DOHH2 (cell line): ENCODE results near the gene ZFHX3.

Experiments
- H3F3A ChIP-seq: fragments of 200-600 bp; sonication (generic), shearing (Covaris generic); 2 replicates; pipeline ENCODE4 v1.6.0; 2016; ENCODE audit warnings: antibody characterized with exemption, mild to moderate bottlenecking; ENCODE audit not compliant: control insufficient read depth, insufficient read depth
- H3K27ac ChIP-seq: fragments of 200-600 bp; sonication (generic); 2 replicates; pipeline ENCODE4 v1.5.1; 2014; ENCODE audit warnings: low read depth, mild to moderate bottlenecking, low read length, moderate library complexity
- H3K27me3 ChIP-seq: fragments of 200-600 bp; sonication (generic); 2 replicates; pipeline ENCODE4 v1.6.1; 2014; ENCODE audit warnings: mild to moderate bottlenecking, low read length, mixed read lengths; ENCODE audit not compliant: control insufficient read depth
- H3K36me3 ChIP-seq: fragments of 200-600 bp; sonication (generic); 2 replicates; pipeline ENCODE4 v1.6.1; 2014; ENCODE audit warnings: mild to moderate bottlenecking, low read length, moderate library complexity, mixed read lengths; ENCODE audit not compliant: control insufficient read depth
- H3K4me1 ChIP-seq: fragments of 200-600 bp; sonication (generic); 2 replicates; pipeline ENCODE4 v1.6.1; 2014; ENCODE audit warnings: mild to moderate bottlenecking, low read length, mixed read lengths; ENCODE audit not compliant: control insufficient read depth
- H3K4me2 ChIP-seq: fragments of 200-600 bp; sonication (generic); 2 replicates; pipeline ENCODE4 v1.6.0; 2014; ENCODE audit warnings: mild to moderate bottlenecking, low read length, moderate library complexity
- H3K4me3 ChIP-seq: fragments of 200-600 bp; sonication (generic); 2 replicates; pipeline ENCODE4 v1.5.1; 2014; ENCODE audit warnings: mild to moderate bottlenecking, low read length, mixed read lengths
- H3K79me2 ChIP-seq: fragments of 200-600 bp; sonication (generic); 2 replicates; pipeline ENCODE4 v1.6.1; 2014; ENCODE audit warnings: mild to moderate bottlenecking, low read length, mixed read lengths; ENCODE audit not compliant: control insufficient read depth
- H3K9me2 ChIP-seq: fragments of 200-600 bp; sonication (generic); replicated peaks from 2 replicates; pipeline ENCODE4 v1.6.1; 2014; ENCODE audit warnings: mild to moderate bottlenecking, low read length, mixed read lengths; ENCODE audit not compliant: control insufficient read depth
- H3K9me3 ChIP-seq: fragments of 200-600 bp; sonication (generic); 2 replicates; pipeline ENCODE4 v1.6.1; 2014; ENCODE audit warnings: antibody characterized with exemption, low read length, mixed read lengths; ENCODE audit not compliant: control insufficient read depth, insufficient read depth
- H4K20me1 ChIP-seq: fragments of 200-600 bp; sonication (generic); 2 replicates; pipeline ENCODE4 v1.6.0; 2014; ENCODE audit warnings: low read depth, mild to moderate bottlenecking, antibody characterized with exemption, low read length, moderate library complexity; ENCODE audit not compliant: control insufficient read depth, insufficient read depth
- CTCF ChIP-seq: fragments of 200-600 bp; sonication (generic); IDR thresholded peaks from one replicate; pipeline ENCODE4 v1.5.1; 2014; ENCODE audit warnings: antibody characterized with exemption, mild to moderate bottlenecking, low read depth, low read length; ENCODE audit not compliant: poor library complexity, severe bottlenecking
- EZH2phosphoT487 ChIP-seq: fragments of 200-600 bp; sonication (generic); IDR thresholded peaks from 2 replicates; pipeline ENCODE4 v1.6.1; 2017; ENCODE audit warnings: borderline replicate concordance, mild to moderate bottlenecking, antibody characterized with exemption, low read length, moderate library complexity, mixed read lengths

Gene ZFHX3

GRCh38 chr16:72846594-72846993 lies 201.3 kb downstream of the ZFHX3 start:
- H3K27ac ChIP-seq: no peak overlapping the region
- H3K9me2 ChIP-seq: no peaks in the 10 kb centered on the region
- no peaks in the 10 kb centered on the region for H3K9me3 ChIP-seq
- peaks cover 10% of the 10 kb centered on the region for H3K4me1 ChIP-seq
- no peaks in the 10 kb centered on the region for H3K36me3 ChIP-seq
- H4K20me1 ChIP-seq: 0 out of 2 replicates have a peak, but pooled peaks cover 4% of the 10 kb centered on the region
- H3K4me3 ChIP-seq: no peak overlapping the region
- no peaks in the 10 kb centered on the region for H3K27me3 ChIP-seq
- TF ChIP-seq EZH2phosphoT487: no peak
- no peak for TF ChIP-seq CTCF
- no peaks in the 10 kb centered on the region for H3K79me2 ChIP-seq
- H3F3A ChIP-seq: no peaks in the 10 kb centered on the region
- H3K4me2 ChIP-seq: no peak overlapping the region

DNA sequence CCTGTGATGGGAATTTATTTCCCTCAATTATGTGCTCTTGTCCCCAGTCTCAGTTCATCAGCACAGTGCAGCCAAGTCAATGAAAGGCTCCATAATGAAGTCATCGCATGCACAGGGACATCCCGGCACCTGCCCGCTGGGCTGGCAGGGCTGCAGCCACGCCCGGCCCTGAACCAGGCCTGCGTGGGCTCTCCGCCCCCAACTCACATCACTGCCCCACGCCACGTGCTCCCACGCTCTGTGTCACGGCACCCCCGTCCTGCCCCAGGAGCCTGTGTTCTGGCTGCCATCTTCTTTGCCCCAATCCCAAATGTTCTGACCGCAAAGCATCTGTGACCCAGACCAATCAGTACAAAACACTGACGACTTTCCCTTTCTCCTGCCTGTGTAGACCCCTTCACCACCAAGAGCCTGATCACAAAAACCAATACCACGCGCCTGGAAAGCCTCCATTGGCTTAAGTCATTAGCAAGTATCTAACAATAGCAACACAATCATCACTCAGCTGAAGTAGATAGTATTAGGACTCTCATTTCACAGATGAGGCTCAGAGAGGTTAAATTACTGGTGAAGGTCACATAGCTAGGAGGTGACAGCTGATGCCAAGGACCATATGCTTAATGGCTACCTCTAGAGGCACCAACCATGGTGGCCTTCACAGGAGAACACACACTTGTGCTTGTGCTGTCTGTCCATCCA lies 202.5 kb downstream of the ZFHX3 start:
- Histone ChIP-seq H3K9me2 (no peaks in the 10 kb centered on the region), H3K36me3 (no peaks in the 10 kb centered on the region), H3K4me2 (no peak overlapping the region), H3K9me3 (no peaks in the 10 kb centered on the region), H3K4me1 (peaks cover 10% of the 10 kb centered on the region), H3K4me3 (no peak overlapping the region), H4K20me1 (0 out of 2 replicates have a peak, but pooled peaks cover 4% of the 10 kb centered on the region), H3K79me2 (no peaks in the 10 kb centered on the region), H3F3A (no peaks in the 10 kb centered on the region), H3K27me3 (no peaks in the 10 kb centered on the region), H3K27ac (no peak overlapping the region)
- TF ChIP-seq EZH2phosphoT487: no peak
- no peak for TF ChIP-seq CTCF

DNA sequence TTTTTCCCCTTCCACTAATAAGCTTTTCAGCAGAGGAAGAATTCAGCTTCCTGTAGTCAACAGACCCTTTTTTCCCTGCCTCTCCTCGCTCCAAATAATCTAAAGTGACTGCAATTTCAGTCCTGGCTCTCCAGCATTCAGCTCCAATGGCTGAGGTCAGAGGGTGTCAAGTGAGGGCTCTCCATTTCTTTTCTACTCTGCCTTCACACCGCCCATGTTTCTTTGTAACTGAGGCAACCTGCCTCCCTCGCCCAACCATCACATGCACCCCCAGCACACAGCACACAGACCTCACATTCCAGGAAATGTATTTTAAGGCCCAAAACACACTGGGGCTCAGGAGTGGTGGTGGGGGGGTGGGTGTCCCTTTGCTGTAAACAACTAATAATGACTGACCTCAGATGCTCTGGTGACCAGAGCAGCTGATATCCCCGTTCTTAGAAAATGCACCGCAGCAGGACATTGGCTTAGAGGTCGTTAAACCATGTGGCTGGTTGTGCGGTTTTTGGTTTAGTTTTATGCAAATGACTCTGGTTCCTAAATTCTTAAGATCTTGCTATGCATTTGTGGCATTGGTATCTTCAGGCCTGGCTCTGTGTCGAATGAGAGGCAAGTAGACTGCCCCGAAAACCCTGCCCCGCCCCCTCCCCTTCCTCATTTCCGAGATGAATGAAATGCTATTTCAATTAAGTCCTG lies 203.6 kb downstream of the ZFHX3 start:
- H3K27ac ChIP-seq: no peak overlapping the region
- no peak for TF ChIP-seq EZH2phosphoT487
- TF ChIP-seq CTCF: no peak
- H3K27me3 ChIP-seq: no peaks in the 10 kb centered on the region
- no peaks in the 10 kb centered on the region for H3K9me2 ChIP-seq
- H3K79me2 ChIP-seq: no peaks in the 10 kb centered on the region
- 0 out of 2 replicates have a peak, but pooled peaks cover 4% of the 10 kb centered on the region for H4K20me1 ChIP-seq
- no peaks in the 10 kb centered on the region for H3K9me3 ChIP-seq
- no peak overlapping the region for H3K4me3 ChIP-seq
- H3K36me3 ChIP-seq: no peaks in the 10 kb centered on the region
- H3K4me2 ChIP-seq: no peak overlapping the region
- H3K4me1 ChIP-seq: peaks cover 10% of the 10 kb centered on the region
- H3F3A ChIP-seq: no peaks in the 10 kb centered on the region
